Neural cell (in vitro differentiated cells): ENCODE data around the gene USP27X. TPM values are rescaled to one million over a fixed set of nuclear protein-coding genes. Genes with fewer than 3 reads are reported as not detected.

Source experiments
- H2AFZ ChIP-seq: fragments of 200-600, 300-800 bp; sonication (generic), shearing (Covaris generic); 2 replicates; pipeline ENCODE4 v1.6.0; 2014; ENCODE audit warnings: low read depth, mild to moderate bottlenecking, antibody characterized with exemption, low read length, moderate library complexity
- H3F3A ChIP-seq: fragments of 200-600 bp; shearing (Covaris generic); 2 replicates; pipeline ENCODE4 v1.6.1; 2016; ENCODE audit warnings: mild to moderate bottlenecking, moderate library complexity, mixed read lengths, antibody characterized with exemption, low read length; ENCODE audit not compliant: insufficient read depth, poor library complexity, severe bottlenecking
- H3K27ac ChIP-seq: fragments of 200-600, 300-800 bp; sonication (generic), shearing (Covaris generic); 2 replicates; pipeline ENCODE4 v1.5.1; 2014; ENCODE audit warnings: mild to moderate bottlenecking, low read length, moderate library complexity
- H3K27me3 ChIP-seq: fragments of 300-800, 200-600 bp; sonication (generic), shearing (Covaris generic); 2 replicates; pipeline ENCODE4 v1.6.0; 2014; ENCODE audit warnings: mild to moderate bottlenecking, low read depth, low read length, moderate library complexity; ENCODE audit not compliant: insufficient read depth
- H3K36me3 ChIP-seq: fragments of 300-800, 200-600 bp; sonication (generic), shearing (Covaris generic); 2 replicates; pipeline ENCODE4 v1.5.1; 2014; ENCODE audit warnings: mild to moderate bottlenecking, antibody characterized with exemption, low read length, moderate library complexity; ENCODE audit not compliant: insufficient read depth
- H3K4me2 ChIP-seq: fragments of 300-800, 200-600 bp; sonication (generic), shearing (Covaris generic); 2 replicates; pipeline ENCODE4 v1.6.0; 2014; ENCODE audit warnings: mild to moderate bottlenecking, low read length
- H3K4me3 ChIP-seq: fragments of 300-800, 200-600 bp; sonication (generic), shearing (Covaris generic); 2 replicates; pipeline ENCODE4 v1.5.1; 2014; ENCODE audit warnings: mild to moderate bottlenecking, low read length, moderate library complexity
- H3K79me2 ChIP-seq: fragments of 200-600 bp; shearing (Covaris generic); replicated peaks from 2 replicates; pipeline ENCODE4 v1.6.0; 2014; ENCODE audit warnings: mild to moderate bottlenecking, low read length, moderate library complexity; ENCODE audit not compliant: insufficient read depth
- H3K9ac ChIP-seq: fragments of 300-800, 200-600 bp; sonication (generic), shearing (Covaris generic); 2 replicates; pipeline ENCODE4 v1.6.1; 2016; ENCODE audit warnings: mild to moderate bottlenecking, low read length, mixed read lengths
- H3K9me2 ChIP-seq: fragments of 200-600 bp; shearing (Covaris generic); 2 replicates; pipeline ENCODE4 v1.6.1; 2016; ENCODE audit warnings: mild to moderate bottlenecking, low read length, mixed read lengths; ENCODE audit not compliant: insufficient read depth
- H3K9me3 ChIP-seq: fragments of 200-600, 300-800 bp; sonication (generic), shearing (Covaris generic); 2 replicates; pipeline ENCODE4 v1.6.1; 2016; ENCODE audit warnings: mild to moderate bottlenecking, mixed run types, low read length, moderate library complexity, mixed read lengths
- H4K20me1 ChIP-seq: fragments of 200-600 bp; shearing (Covaris generic); 2 replicates; pipeline ENCODE4 v1.6.1; 2016; ENCODE audit warnings: mild to moderate bottlenecking, mixed run types; ENCODE audit not compliant: insufficient read depth
- CTCF ChIP-seq: fragments of 450-650 bp; IDR thresholded peaks from 2 replicates; pipeline ENCODE4 v1.5.1; 2014; ENCODE audit warnings: antibody characterized with exemption, mild to moderate bottlenecking, moderate library complexity; ENCODE audit not compliant: poor library complexity, severe bottlenecking
- EP300 ChIP-seq: fragments of 450-650 bp; conservative IDR thresholded peaks from 2 replicates; pipeline ENCODE4 v1.6.1; 2014; ENCODE audit warnings: antibody characterized with exemption, mild to moderate bottlenecking, moderate library complexity; ENCODE audit not compliant: poor library complexity, severe bottlenecking
- EZH2 ChIP-seq: fragments of 200-600, 300-800 bp; shearing (Covaris generic), sonication (generic); IDR thresholded peaks from 2 replicates; pipeline ENCODE4 v1.6.1; 2014; ENCODE audit warnings: antibody characterized with exemption, low read length, borderline replicate concordance, mild to moderate bottlenecking; ENCODE audit not compliant: insufficient read depth, poor library complexity, severe bottlenecking
- MXI1 ChIP-seq: fragments of 450-650 bp; conservative IDR thresholded peaks from 2 replicates; pipeline ENCODE4 v1.6.1; 2014; ENCODE audit warnings: antibody characterized with exemption, mild to moderate bottlenecking; ENCODE audit not compliant: poor library complexity, severe bottlenecking
- POLR2AphosphoS5 ChIP-seq: IDR thresholded peaks from 2 replicates; pipeline ENCODE4 v1.6.1; 2012
- RAD21 ChIP-seq: fragments of 450-650 bp; conservative IDR thresholded peaks from 2 replicates; pipeline ENCODE4 v1.6.1; 2014; ENCODE audit warnings: antibody characterized with exemption, mild to moderate bottlenecking, moderate library complexity
- REST ChIP-seq: IDR thresholded peaks from 2 replicates; pipeline ENCODE4 v1.6.1; 2012; ENCODE audit warnings: borderline replicate concordance
- SMC3 ChIP-seq: fragments of 450-650 bp; conservative IDR thresholded peaks from 2 replicates; pipeline ENCODE4 v1.6.1; 2014; ENCODE audit warnings: antibody characterized with exemption, mild to moderate bottlenecking, moderate library complexity; ENCODE audit not compliant: poor library complexity
- TAF1 ChIP-seq: IDR thresholded peaks from 2 replicates; pipeline ENCODE4 v1.6.1; 2012; ENCODE audit warnings: low read depth
- polyA plus RNA-seq: library from polyadenylated mRNA; depleted of rRNA; stranded (reverse); fragments of >200 nt; gene quantifications from 2 replicates; pipeline ENCODE4 v1.2.3, GENCODE V29; 2014

Gene USP27X
- polyA plus RNA-seq, 1 donor from 2014 or later, result 8.0 TPM

DNA sequence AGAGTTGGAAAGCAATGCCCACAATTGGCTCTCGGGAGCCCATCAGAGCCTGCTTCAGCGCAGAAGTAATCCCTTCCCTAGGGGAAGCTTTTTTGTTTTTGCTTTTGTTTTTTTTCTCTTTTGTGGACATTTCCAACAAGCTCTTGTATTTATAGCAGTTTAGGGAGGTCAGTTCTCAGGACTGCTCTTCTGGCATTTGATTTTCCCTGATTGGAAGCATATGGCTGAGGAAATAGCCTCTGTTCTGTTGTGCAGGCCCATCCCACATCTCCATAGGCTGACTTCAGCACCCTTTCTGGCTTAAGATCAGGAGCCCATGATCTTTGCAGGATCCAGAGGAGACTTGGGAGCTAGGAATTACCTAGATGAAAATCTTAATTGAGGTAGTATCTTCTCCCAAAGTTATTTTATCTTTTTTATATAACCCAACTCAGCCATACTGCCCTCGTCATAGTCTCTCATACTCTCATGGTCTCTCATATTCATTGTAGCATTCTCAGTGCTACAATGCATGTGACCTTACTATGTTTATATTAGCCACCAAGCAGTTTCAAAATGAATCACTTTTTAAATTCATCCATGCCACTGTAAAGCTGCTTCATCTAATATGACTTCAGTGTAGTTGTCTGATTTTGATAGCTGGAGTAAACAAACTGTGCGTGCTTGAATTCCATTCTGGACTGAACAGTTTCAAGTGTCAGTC, 33.4 kb upstream of the USP27X start:
- H3K27me3 ChIP-seq, result no peaks in the 10 kb centered on the region
- H3K9me3 ChIP-seq, result no peaks in the 10 kb centered on the region
- H3K79me2 ChIP-seq, result no peaks in the 10 kb centered on the region
- H4K20me1 ChIP-seq, result no peaks in the 10 kb centered on the region
- TF ChIP-seq POLR2AphosphoS5 (no peak), EP300 (no peak), EZH2 (no peak), CTCF (no peak), SMC3 (no peak), RAD21 (no peak), TAF1 (no peak), REST (no peak), MXI1 (no peak)
- no peak overlapping the region for H3K4me2 ChIP-seq
- H3F3A ChIP-seq, result no peaks in the 10 kb centered on the region
- no peak overlapping the region for H2AFZ ChIP-seq
- H3K36me3 ChIP-seq, result no peaks in the 10 kb centered on the region
- H3K9me2 ChIP-seq, result no peaks in the 10 kb centered on the region
- H3K27ac ChIP-seq, result peak overlapping the region; percentile 86
- H3K9ac ChIP-seq, result no peak overlapping the region
- no peak overlapping the region for H3K4me3 ChIP-seq

DNA sequence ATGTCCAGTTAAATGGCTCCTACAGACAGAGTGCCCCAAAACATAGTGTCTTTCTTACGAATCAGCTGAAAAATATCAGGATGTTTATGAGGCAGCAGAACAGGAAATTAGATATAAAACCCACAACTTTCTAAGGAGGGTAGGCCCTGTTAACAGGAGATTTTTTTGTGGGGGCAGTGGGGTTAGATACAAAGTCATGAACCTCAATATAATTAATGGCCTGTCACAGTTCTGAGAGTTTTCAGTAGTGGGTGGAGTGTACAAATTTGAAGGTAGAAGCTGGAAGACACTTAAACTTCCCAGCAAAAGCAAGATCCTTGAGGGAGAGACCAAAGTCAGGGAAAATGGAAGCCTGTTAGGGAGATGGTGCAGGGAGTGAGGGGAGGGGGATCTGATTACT, 32.8 kb upstream of the USP27X start:
- Histone ChIP-seq H3K9ac (no peak overlapping the region), H3K27me3 (no peaks in the 10 kb centered on the region), H3K36me3 (no peaks in the 10 kb centered on the region), H3K27ac (peak overlapping the region; percentile 86), H3K4me3 (no peak overlapping the region), H3K79me2 (no peaks in the 10 kb centered on the region), H3K9me3 (no peaks in the 10 kb centered on the region), H4K20me1 (no peaks in the 10 kb centered on the region), H2AFZ (no peak overlapping the region), H3F3A (no peaks in the 10 kb centered on the region), H3K9me2 (no peaks in the 10 kb centered on the region), H3K4me2 (no peak overlapping the region)
- TF ChIP-seq MXI1 (no peak), POLR2AphosphoS5 (no peak), REST (no peak), EZH2 (no peak), EP300 (no peak), RAD21 (no peak), CTCF (no peak), TAF1 (no peak), SMC3 (no peak)
